Testis (tissue), 3 donors: ENCODE data around the gene SPOUT1. TPM values are rescaled to one million over a fixed set of nuclear protein-coding genes. Genes with fewer than 3 reads are reported as not detected.
"Not testable (repeated sequence)": the region's sequence is repeated elsewhere in the genome, so short reads cannot be mapped to it uniquely, and the experiment has no call there.

Source experiments
- DNase-seq: peaks from one replicate; pipeline ENCODE4 v3.0.0-alpha.2; 2019
- H3K27ac ChIP-seq, 2 donors: fragments of 200-600 bp; sonication (generic); one replicate each; pipeline ENCODE4 v1.5.1; 2019
- H3K27me3 ChIP-seq: fragments of 200-600 bp; sonication (generic); one replicate; pipeline ENCODE4 v1.5.1; 2019
- H3K36me3 ChIP-seq: fragments of 200-600 bp; sonication (generic); one replicate; pipeline ENCODE4 v1.5.1; 2017; ENCODE audit warnings: low read depth; ENCODE audit errors: missing control alignments
- H3K4me1 ChIP-seq: fragments of 200-600 bp; sonication (generic); one replicate; pipeline ENCODE4 v1.5.1; 2019
- H3K4me3 ChIP-seq, 2 donors: fragments of 200-600 bp; sonication (generic); one replicate each; pipeline ENCODE4 v1.5.1; 2017 to 2019
- H3K9me3 ChIP-seq: fragments of 200-600 bp; sonication (generic); one replicate; pipeline ENCODE4 v1.5.1; 2017
- CTCF ChIP-seq, 3 experiments: fragments of 450-650 bp in 2 of 3; fragments of 200-600 bp in 1 of 3; sonication (generic) in 1 of 3; IDR thresholded peaks; one replicate each; pipeline ENCODE4 v1.5.1; 2016 to 2019; ENCODE audit warnings: antibody characterized with exemption in 3 of 3, mild to moderate bottlenecking in 2 of 3, moderate library complexity in 1 of 3
- POLR2A ChIP-seq: fragments of 450-650 bp; IDR thresholded peaks from one replicate; pipeline ENCODE4 v1.6.1; 2017; ENCODE audit warnings: antibody characterized with exemption, mild to moderate bottlenecking, moderate library complexity
- WGBS, 2 donors: methylation state at CpG; one replicate each; pipeline ENCODE4 v1.1.5; 2018; 5-methylcytosine and 5-hydroxymethylcytosine counted together
- intact Hi-C: fragments of 100-400 bp; cut with DNase I; formaldehyde crosslinking; loops from one replicate; pipeline ENCODE4 v1.15.1; 2023; ENCODE audit warnings: low total_unique reads
- polyA plus RNA-seq: library from polyadenylated mRNA; stranded (reverse); fragments of 350-450 nt; fragmentation: Illumina TruSeq; extraction: RNeasy Lipid Tissue Mini Kit (QIAGEN cat#74804); gene quantifications from one replicate; pipeline ENCODE4 v1.2.3, GENCODE V29; 2014; ENCODE audit warnings: low read depth, low replicate concordance; ENCODE audit not compliant: insufficient read depth
- total RNA-seq, 2 donors: library from RNA; depleted of rRNA; stranded (reverse); fragments of >200 nt; gene quantifications; one replicate each; pipeline ENCODE4 v1.2.3, GENCODE V29; 2016

The SPOUT1 gene
- total and polyA plus RNA-seq, 3 donors from 2014 or later: 14.4 to 43.2 (median 34.0) TPM

- TF ChIP-seq POLR2A (no peak), CTCF (IDR thresholded peaks at IDR 0.05) (no peak)
- Histone ChIP-seq H3K4me1 (peaks cover 11% of the 10 kb centered on the region), H3K36me3 (no peaks in the 10 kb centered on the region), H3K27ac (no peak overlapping the region), H3K27me3 (no peaks in the 10 kb centered on the region), H3K4me3 (no peak overlapping the region), H3K9me3 (no peaks in the 10 kb centered on the region)
- WGBS, 2 donors: 72 to 88% methylated on average over 6 of the region's 6 CpGs
- intact Hi-C loops: loop anchor here (5.0 kb wide), 2 partner anchors 65 to 80 kb away; no protein-coding TSS in a partner anchor
- DNase-seq: no peak
These were observed 32.8 kb upstream of the SPOUT1 start for GRCh38 chr9:128862401-128862851.

GRCh38 chr9:128861501-128861900, 31.9 kb upstream of the SPOUT1 start:
- intact Hi-C loops: loop anchor here (5.0 kb wide), 2 partner anchors 66 to 81 kb away; no protein-coding TSS in a partner anchor
- H3K27ac ChIP-seq: no peak overlapping the region
- no peaks in the 10 kb centered on the region for H3K27me3 ChIP-seq
- H3K9me3 ChIP-seq: no peaks in the 10 kb centered on the region
- no peak for TF ChIP-seq CTCF (IDR thresholded peaks at IDR 0.05)
- no peak for TF ChIP-seq POLR2A
- H3K36me3 ChIP-seq: no peaks in the 10 kb centered on the region
- 96 to 100% methylated on average over 3 to 5 of the region's 6 CpGs for WGBS, 2 donors
- H3K4me1 ChIP-seq: peaks cover 11% of the 10 kb centered on the region
- H3K4me3 ChIP-seq: no peak overlapping the region
- no peak for DNase-seq

GRCh38 chr9:128860937-128861336, 31.3 kb upstream of the SPOUT1 start:
- H3K9me3 ChIP-seq: no peaks in the 10 kb centered on the region
- TF ChIP-seq POLR2A (no peak), CTCF (IDR thresholded peaks at IDR 0.05) (no peak)
- no peak overlapping the region for H3K27ac ChIP-seq
- no peaks in the 10 kb centered on the region for H3K36me3 ChIP-seq
- WGBS, 2 donors: 62 to 75% methylated on average over 5 of the region's 5 CpGs
- no peak overlapping the region for H3K4me3 ChIP-seq
- intact Hi-C loops: loop anchor here (5.0 kb wide), 2 partner anchors 66 to 81 kb away; no protein-coding TSS in a partner anchor
- H3K4me1 ChIP-seq: peaks cover 11% of the 10 kb centered on the region
- DNase-seq: no peak
- no peaks in the 10 kb centered on the region for H3K27me3 ChIP-seq

- H3K27ac ChIP-seq, H3K9me3 ChIP-seq, H3K27me3 ChIP-seq, H3K36me3 ChIP-seq, DNase-seq, intact Hi-C loops, H3K4me3 ChIP-seq: not testable (repeated sequence)
- WGBS, 2 donors: 81 to 90% methylated on average over 7 of the region's 7 CpGs
- H3K4me1 ChIP-seq: peaks cover 11% of the 10 kb centered on the region
These were observed 28.9 kb upstream of the SPOUT1 start for GRCh38 chr9:128858476-128858875.

- H3K27me3 ChIP-seq, H3K4me1 ChIP-seq, intact Hi-C loops, H3K27ac ChIP-seq, H3K36me3 ChIP-seq, DNase-seq, H3K9me3 ChIP-seq, H3K4me3 ChIP-seq: not testable (repeated sequence)
- WGBS, 2 donors: 93% methylated on average over 6 of the region's 6 CpGs
These were observed 24.9 kb upstream of the SPOUT1 start for GRCh38 chr9:128854454-128854853.

GRCh38 chr9:128852646-128853045, 23.1 kb upstream of the SPOUT1 start:
- intact Hi-C loops, H3K36me3 ChIP-seq, H3K27me3 ChIP-seq, H3K4me1 ChIP-seq, H3K27ac ChIP-seq, DNase-seq, H3K9me3 ChIP-seq, H3K4me3 ChIP-seq: not testable (repeated sequence)
- 94 to 95% methylated on average over 2 of the region's 2 CpGs for WGBS, 2 donors
